Activated naive CD4-positive, alpha-beta T cell treated with anti-CD3 and anti-CD28 coated beads, Interleukin-2, amount 50 U/mL, for 16 hours (primary cell): ENCODE results near the gene SULT4A1.

Source experiments
- DNase-seq: peaks from one replicate; pipeline ENCODE4 v3.0.0-alpha.2; 2020

The SULT4A1 gene

GRCh38 chr22:43827003-43827735 is 35.1 kb downstream of the SULT4A1 start:
- DNase-seq = no peak

DNA sequence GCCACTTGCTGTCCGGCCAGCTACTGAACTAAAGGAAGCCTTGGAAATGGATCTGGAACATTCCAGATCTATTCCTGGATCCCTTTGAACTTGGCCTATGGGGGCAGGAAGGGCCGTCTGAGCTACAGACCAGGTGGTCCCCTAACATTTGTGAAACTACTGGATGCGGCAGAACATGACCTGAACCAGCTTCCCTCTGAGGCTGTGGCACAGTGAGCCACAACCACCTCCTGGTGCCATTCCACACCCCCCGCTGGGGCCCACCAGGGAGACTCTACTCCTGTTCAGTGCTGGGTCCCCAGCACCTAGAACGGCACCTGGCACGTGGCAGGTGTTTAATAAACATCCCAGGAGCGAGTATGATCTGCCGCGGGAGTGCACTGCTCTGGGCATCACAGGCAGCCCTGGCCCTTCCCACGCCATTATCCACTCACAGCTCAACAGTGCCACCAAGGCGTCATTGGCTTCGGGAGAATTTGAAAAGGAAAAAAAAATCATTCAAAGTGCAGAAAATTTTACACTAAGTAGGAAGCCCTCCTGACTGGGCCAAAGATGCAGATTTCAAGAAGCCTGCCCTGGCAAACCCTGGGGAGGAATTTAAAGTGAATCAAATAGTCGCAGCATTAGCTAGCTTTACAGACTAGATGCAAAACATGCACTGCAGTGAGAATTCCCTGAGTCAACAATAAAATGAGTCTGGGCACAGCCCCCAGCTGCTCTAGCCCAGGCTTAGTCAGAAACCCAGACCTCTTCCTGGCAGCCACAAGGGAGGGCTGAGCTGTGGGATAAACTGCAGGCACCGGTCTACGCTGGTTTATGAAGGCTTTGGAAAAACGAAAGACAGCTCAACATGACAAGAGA is 35.9 kb downstream of the SULT4A1 start:
- DNase-seq = no peak

DNA sequence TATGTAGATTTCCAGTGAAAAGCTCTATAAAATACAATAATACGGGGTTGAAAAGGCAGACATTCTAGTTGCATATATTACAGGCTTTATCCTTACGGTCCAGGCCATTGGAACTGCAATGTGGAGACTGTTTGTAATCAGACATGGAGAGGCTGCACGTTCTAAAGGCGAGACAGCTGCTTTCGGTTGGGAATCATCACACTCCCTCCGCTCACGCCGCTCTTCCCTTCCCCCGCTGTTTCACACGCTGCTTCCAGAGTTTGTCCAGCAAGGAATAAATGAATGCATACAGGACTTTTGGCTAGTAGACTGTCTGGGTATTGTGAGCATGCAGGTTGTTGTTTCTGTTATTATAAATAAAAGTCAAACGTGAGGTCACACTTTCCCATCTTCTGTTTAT is 36.7 kb downstream of the SULT4A1 start:
- DNase-seq = no peak

DNA sequence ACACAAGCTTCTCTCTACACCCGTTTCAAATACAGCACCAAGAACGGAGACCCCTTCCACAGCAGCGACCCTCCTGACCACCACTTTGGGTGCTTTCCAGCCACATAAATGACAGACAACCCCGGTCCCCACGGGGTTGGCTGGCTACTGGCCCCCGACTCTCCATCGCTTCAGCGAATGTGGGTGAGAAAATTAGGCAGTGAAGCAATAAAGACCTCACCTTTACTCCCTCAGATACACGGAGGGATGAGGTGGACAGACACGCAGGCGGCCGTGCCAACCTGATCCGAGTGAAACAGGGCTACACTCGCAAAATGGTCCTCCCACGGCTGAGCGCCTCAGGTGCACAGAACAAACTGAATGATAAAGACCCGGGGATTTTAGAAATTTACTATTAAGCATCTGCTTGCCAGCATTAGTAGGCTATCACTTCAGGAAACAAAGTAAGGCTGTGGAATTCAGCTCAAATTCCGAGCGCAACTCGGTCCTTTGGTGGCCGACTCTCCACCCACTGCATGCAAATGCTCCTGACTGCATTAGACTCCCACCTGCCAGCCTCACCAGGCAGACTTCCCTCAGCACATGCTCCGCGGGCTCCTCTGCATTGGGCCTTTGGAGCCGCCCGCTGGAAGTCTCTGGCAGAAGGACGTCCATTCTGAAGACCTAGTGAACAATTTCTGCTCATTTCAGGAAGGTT is 37.4 kb downstream of the SULT4A1 start:
- DNase-seq = no peak

DNA sequence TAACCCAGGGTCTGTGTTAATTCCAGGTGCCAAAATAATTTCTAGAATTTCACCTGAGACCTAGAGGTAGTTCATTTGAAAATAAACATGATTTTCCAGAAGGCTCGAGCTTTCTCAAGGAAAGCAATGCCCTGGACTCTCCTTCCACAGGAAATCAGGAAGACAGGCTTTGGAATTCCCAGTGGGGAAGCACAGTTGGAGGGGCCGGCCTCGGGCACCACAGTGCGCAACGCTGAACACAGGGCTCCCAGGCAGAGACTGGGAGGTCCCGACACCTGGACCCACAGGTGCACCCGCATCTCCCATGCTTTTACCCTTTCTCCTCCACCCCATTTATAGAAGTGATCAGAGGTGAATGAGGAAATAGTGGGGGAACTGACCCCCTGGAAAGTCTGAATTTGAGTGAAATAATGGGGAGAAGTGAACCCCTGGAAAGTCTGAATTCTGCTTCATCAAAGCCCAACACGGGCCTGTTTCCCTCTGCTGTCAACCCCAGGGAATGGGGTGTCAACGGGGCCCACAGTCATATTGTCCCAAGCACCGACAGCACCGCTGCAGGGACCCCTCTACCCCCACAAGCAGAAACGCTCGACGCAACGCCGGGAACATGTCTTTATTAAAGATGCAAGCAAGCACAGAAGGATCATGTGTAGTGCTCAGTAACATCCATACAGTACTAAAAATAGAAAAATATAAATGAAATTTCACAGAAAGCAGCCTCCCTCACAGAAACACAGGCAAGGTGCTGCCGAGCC is 38.2 kb downstream of the SULT4A1 start:
- no peak for DNase-seq

GRCh38 chr22:43823353-43823908 is 38.9 kb downstream of the SULT4A1 start:
- no peak for DNase-seq

- DNase-seq = no peak
Measured at GRCh38 chr22:43821606-43822425, 40.5 kb downstream of the SULT4A1 start.

DNA sequence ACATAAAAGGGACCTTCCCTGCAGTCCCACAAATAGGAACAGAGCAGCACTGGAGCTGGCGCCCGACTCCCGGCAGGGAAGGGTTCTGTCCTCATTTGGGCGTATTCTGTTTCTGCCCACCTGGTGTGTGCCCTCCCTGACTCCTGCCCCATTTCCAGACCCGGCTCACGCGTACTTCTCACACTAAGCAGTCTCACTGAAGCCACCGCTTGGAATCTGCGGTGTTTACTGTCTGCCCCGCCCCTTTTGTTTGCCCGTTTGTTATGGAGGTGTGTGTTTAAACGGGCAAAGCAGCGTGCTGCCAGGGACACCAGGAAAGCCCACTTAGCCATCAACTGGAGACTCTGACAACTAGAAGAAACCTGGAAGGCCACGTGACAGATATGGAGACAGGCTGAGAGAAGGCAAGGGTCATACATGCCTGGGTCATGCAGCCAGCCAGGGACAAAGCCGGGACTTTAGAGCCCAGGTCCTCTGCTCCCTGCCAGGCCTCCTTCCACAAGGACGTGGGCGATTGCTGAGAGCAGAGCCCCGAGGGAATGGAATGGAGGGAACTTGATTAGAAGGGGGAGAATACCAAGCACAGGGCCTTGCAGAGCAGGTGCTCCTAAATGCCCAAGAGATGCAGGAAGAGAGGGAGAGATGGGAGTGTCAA is 41.5 kb downstream of the SULT4A1 start:
- DNase-seq = no peak

DNA sequence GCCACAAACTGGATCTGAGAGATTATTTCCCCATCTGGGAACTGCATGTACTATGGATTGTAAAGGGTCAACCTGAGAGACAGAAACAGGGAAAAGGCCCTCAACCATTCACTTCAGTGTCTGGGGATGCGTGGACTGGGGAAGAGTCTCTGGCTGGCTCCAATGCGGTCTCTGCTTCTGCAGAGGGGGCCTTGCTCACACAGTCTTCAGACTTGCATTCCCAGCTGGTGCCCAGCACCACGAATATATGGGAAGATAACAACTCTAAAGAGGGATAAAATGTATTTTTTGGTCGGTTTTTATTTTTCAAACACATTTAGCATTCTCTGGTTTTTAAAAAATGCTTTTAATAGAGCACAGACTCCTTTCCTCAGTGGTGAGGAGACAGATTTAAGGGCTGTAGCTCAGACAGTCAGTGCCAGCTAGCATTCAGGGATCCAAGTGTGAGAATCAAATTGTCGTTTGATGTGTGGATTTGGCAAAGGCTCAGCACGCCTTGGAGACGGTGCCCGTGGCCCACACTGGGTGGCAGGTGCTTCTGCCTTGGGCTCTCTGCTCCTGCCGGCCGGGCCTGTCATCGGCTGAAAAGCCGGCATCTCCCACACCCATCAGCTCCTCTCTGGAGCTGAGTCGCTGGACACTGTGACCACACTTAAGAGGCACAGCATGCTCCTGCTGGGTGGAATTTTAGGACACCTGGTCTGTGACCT is 42.2 kb downstream of the SULT4A1 start:
- DNase-seq = no peak

- DNase-seq = no peak
Measured at GRCh38 chr22:43819421-43819921, 42.8 kb downstream of the SULT4A1 start.

GRCh38 chr22:43818981-43819380 is 43.3 kb downstream of the SULT4A1 start:
- DNase-seq = no peak

DNA sequence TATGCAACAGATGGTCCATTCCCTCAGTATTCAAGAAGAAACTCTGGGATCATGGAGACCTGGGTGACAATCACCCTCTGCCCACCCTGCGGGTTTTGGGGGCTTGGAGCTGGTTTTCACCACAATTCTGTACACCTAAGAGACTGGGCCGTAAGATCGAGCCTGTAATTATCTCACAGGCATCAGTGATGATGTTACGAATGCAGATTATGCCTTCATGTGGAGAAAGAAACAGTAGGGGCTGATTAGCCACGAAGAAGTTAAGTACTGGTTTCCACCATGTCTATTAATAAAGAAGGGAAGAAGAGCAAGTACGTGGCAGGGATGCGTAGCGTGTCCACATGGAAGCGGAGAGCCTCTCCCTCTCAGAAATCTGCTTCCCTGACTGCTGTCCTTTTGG is 44.9 kb downstream of the SULT4A1 start:
- no peak for DNase-seq

DNA sequence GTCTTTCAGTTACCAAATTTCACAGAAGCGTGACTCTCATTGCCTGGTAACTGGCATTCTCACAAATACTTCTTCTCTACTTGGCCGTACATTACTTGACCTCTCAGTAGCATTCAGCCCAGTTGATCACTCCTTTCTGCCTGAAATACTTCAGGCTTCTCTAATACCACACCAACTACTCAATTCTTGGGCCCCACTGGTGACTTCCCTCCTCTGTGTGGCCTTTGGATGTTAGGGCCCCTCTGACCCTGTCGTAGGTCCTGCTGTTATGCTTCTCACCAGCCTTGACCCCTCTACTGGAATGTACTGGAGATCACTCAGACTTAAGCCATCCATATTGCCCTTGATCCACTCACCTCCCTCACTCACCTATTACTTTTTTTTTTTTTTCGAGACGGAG is 48.0 kb downstream of the SULT4A1 start:
- no peak for DNase-seq

DNA sequence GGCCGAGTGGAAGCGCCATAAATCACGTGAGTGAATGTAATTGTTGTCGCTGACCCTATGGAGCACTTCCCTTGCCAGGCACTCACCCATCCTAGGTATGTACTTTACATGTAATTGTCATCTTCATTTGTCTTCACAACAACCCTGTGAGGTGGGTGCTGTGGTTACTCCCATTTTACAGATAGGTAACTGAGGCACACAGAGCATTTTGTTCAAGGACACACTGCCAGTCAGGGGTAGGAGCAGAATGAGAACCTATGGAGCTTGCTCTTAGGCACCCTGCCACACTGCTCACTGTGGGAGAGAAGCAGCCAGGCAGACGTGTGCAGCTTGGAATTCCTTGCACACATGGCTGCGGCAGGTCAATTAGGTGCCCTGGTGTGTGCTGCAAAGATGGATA is 49.4 kb downstream of the SULT4A1 start:
- no peak for DNase-seq

- peak; percentile 90 for DNase-seq
Measured at GRCh38 chr22:43812149-43812842, 50.0 kb downstream of the SULT4A1 start, which contains the start of gene EFCAB6. Gene EFCAB6 (minus strand): TSS chr22:43812305. CDS start chr22:43782318, 29,987 bp downstream.

GRCh38 chr22:43811777-43812148 is 50.5 kb downstream of the SULT4A1 start:
- no peak for DNase-seq

- DNase-seq = no peak
Measured at GRCh38 chr22:43802897-43803495, 59.3 kb downstream of the SULT4A1 start.

DNA sequence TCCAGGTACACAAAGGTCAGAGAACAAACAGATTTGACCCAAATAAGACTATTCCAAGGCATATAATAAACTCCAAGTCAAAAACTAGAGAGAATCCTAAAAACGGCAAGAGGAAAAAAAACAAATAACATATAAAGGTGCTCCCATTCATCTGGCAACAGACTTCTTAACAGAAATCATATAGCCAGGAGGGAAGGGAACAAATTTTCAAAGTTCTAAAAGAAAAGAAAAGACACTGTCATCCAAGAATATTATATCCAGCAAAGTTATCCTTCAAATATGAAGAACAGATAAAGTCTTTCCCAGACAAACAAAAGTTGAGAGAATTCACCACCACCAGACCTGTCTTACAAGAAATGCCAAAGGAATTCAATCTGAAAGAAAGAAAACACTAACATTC is 61.3 kb downstream of the SULT4A1 start:
- DNase-seq = no peak

DNA sequence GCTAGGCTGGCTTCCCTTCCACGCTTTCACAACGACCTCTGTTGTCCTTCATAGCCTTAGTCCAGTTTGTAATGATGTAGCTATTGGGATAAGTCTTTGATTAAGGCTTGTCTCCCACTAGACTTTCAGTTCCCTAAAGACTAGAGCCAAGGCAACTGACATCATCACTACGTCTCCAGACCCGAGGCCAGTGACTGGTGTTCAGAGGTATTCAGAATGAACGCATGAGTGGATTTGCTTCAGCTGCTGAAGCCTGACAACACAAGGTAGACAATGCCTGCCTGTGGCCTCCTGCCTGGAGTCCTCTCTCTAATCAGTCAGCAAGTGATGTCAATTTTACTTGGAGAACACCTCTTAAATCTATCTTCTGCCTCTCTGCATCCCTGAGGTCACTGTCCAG is 63.8 kb downstream of the SULT4A1 start:
- no peak for DNase-seq
